HCT116 (cell line): Measurements from ENCODE around the gene ORC5.

Experiments used
- POLR2A ChIP-seq: IDR thresholded peaks from 2 replicates; pipeline ENCODE4 v1.7.0; 2011; ENCODE audit warnings: borderline replicate concordance; ENCODE audit not compliant: insufficient read depth, insufficient read length; ENCODE audit errors: extremely low read depth
- POLR2AphosphoS5 ChIP-seq: IDR thresholded peaks from 2 replicates; pipeline ENCODE4 v1.6.1; 2011; ENCODE audit warnings: mild to moderate bottlenecking, low read depth, low read length, moderate library complexity
- SIN3A ChIP-seq: IDR thresholded peaks from 2 replicates; pipeline ENCODE4 v1.6.1; 2012; ENCODE audit warnings: low read depth
- YY1 ChIP-seq: IDR thresholded peaks from 2 replicates; pipeline ENCODE4 v1.6.1; 2011; ENCODE audit warnings: low read length, low read depth, moderate library complexity, mild to moderate bottlenecking; ENCODE audit not compliant: insufficient replicate concordance; ENCODE audit errors: extremely low read depth
- TF ChIP-seq, protein P1 (sequence below), 3 experiments: fragments of 200-600 bp in 1 of 3; sonication (generic) in 1 of 3; IDR thresholded peaks in 2 of 3; conservative IDR thresholded peaks in 1 of 3; 2 replicates each; pipeline ENCODE4 v1.5.1; 2012 to 2017; ENCODE audit warnings: low read depth in 2 of 3, low read length in 2 of 3, antibody characterized with exemption in 1 of 3, borderline replicate concordance in 1 of 3, control low read depth in 1 of 3, mild to moderate bottlenecking in 1 of 3, mixed read lengths in 1 of 3, mixed run types in 1 of 3, moderate library complexity in 1 of 3; ENCODE audit not compliant: insufficient read depth in 1 of 3
- TF ChIP-seq, protein P2 (sequence below): IDR thresholded peaks from 2 replicates; pipeline ENCODE4 v1.6.1; 2012

DNA sequence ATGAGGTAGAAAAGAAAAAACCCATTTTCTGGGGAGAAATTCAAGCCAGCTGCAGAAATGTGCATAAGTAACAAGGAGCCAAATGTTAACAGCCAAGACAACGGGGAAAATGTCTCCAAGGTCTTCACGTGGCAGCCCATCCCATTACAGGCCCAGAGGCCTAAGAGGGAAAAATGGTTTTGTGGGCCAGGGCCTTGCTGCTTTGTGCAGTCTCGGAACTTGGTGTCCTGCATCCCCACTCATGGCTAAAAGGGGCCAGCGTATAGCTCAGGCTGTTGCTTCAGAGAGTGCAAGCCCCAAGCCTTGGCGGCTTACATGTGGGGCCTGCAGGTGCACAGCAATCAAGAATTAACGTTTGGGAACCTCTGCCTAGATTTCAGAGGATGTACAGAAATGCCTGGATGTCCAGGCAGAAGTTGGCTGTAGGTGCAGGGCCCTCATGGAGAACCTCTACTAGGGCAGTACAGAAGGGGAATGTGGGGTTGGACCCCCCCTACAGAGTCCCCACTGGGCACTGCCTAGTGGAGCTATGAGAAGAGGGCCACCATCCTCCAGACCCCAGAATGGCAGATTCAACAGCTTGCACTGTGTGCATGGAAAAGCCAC lies 9.0 kb downstream of the ORC5 start:
- no peak for TF ChIP-seq POLR2AphosphoS5
- TF ChIP-seq, protein P1, sequence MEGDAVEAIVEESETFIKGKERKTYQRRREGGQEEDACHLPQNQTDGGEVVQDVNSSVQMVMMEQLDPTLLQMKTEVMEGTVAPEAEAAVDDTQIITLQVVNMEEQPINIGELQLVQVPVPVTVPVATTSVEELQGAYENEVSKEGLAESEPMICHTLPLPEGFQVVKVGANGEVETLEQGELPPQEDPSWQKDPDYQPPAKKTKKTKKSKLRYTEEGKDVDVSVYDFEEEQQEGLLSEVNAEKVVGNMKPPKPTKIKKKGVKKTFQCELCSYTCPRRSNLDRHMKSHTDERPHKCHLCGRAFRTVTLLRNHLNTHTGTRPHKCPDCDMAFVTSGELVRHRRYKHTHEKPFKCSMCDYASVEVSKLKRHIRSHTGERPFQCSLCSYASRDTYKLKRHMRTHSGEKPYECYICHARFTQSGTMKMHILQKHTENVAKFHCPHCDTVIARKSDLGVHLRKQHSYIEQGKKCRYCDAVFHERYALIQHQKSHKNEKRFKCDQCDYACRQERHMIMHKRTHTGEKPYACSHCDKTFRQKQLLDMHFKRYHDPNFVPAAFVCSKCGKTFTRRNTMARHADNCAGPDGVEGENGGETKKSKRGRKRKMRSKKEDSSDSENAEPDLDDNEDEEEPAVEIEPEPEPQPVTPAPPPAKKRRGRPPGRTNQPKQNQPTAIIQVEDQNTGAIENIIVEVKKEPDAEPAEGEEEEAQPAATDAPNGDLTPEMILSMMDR (IDR thresholded peaks at IDR 0.05 in 2 of 3, conservative IDR thresholded peaks at IDR 0.05 in 1 of 3; ENCODE audit: borderline replicate concordance in 1 of 3, insufficient read depth in 1 of 3, low read depth in 2 of 3, low read length in 2 of 3): no peak
- TF ChIP-seq, protein P2, sequence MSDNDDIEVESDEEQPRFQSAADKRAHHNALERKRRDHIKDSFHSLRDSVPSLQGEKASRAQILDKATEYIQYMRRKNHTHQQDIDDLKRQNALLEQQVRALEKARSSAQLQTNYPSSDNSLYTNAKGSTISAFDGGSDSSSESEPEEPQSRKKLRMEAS: no peak
- no peak for TF ChIP-seq SIN3A
- TF ChIP-seq YY1: no peak
- TF ChIP-seq POLR2A: no peak
